SW480 (cell line): Measurements from ENCODE around the gene CAMK2B.
"Not testable (repeated sequence)": the region's sequence is repeated elsewhere in the genome, so short reads cannot be mapped to it uniquely, and the experiment has no call there.

Experiments used
- DNase-seq: peaks from one replicate; pipeline ENCODE4 v3.0.0-alpha.2; 2016; ENCODE audit warnings: low spot score

CAMK2B gene

DNA sequence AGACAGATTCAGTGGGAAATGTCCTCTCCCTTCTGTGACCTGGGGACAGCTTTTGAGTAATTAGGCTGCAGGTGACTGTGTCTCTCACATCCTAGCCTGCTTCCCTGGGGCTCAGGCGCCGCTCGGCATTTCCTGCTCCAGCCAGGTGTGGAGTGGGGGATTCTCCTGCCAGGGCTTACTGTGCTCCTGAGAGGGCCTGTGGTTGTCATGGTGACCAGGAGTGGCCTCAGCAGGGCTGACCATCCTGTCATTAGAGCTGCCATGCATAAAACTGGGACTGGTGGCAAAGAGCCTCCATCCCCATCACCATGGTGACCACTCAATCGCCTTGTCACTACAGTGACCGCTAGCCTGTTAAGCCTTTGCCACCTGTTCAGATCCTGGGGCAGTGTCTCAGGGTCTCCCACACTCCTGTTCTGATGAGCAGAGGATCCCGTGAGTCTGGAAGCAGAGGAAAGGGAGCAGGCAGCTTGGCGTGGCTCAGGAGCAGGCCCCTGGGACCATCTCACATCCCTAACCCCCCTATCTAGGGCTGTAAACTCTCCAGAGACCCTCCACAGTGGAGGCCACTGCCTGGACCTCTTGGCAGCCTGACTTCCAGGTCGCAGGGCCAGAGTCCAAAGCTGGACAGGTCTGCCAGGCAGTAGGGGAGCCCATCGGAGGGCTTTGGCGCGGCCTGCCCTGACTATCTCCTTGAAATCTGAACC is 136.0 kb downstream of the CAMK2B start, which contains the start of gene GCK:
TSS of gene GCK (minus strand) at position 154 of the 707 bp plus-strand sequence. CDS start 486 bp downstream, outside the sequence.
- DNase-seq, result no peak

DNA sequence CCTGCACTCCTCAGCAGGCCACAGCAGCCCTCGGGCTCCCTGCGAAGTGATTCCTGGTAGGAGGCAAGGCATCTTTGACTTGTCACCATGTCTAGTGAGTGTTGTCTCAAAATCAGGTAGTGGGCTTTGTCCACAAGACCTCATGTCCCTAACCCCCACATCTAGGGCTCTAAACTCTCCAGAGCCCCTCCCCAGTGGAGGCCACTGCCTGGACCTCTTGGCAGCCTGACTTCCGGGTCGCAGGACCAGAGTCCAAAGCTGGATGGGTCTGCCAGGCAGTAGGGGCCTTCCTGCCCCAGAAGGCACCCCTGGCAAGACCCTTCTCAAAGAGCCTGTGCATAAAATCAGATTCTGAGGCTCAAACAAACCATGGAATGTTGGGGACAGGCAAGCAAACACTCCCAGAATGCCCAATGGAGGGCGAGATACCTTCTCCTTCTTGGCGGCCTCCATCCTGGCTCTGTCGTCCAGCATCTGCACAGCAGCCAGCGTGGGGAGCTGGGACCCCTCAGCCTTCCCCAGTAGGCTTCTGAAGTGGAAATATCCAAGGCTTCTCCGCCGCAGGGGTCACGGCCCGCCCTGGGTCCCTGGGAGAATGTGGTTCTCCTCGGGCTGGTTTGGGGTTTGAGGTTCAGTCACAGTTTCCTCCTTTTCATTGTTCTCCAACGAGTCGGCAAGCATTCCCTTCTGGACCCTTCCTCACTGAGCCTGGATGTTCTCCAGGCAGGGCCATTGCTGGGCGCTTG is 136.7 kb downstream of the CAMK2B start:
- DNase-seq, result no peak

DNA sequence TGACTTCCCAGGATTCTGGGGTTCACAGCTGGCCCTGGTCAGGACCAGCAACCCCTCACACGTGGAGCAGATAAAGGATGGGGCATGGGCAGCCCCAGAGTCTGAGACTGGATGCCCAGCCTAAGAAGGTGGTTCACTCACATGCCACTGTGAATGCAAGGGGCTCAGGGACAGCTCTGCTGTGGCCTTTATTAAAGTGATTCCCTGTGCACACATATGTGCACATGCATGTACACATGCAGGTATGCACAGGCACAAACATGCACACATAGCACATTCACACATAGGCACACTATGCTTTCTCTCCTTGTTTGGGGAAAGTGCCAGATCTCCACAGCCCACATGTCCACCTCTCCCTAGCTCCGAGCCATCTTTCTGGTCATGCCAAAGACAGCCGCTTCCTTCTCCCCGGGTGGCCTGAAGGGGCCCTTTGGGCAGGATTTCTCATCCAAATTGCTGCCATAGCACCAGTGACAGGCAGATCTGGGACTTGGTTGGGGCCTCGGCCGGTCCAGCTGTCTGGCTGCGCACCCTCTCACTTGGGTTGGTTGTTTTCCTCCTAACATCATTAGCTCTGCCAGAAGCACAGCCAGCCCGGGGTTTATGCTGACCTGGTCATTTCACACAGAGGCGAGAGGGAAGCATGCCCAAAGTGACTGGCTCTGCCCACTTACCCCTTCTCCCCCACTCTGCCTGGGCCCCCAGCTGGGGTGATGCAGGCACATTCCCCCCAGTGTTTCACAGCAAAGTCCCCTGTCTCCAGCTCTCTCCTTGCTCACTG is 137.6 kb downstream of the CAMK2B start:
- no peak for DNase-seq

DNA sequence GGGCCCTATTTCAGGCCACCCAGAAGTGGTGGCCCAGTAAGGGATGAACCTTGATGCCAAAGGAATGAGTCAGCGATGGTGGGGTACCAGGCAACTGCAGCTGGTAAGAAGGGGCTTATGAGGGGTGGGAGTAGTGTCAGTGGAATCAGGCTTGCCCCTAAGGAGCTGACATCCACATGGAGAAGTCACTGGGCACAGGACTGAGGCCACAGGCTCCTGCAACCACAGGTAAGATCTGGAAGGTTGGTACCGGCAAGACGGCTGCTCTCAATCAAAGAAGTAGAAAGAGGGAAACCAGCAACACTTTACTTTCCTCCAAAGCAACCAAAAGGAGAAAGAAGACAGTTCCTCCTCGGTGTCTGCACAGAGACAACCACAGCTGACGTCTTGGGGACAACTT is 138.7 kb downstream of the CAMK2B start:
- DNase-seq, result no peak

DNA sequence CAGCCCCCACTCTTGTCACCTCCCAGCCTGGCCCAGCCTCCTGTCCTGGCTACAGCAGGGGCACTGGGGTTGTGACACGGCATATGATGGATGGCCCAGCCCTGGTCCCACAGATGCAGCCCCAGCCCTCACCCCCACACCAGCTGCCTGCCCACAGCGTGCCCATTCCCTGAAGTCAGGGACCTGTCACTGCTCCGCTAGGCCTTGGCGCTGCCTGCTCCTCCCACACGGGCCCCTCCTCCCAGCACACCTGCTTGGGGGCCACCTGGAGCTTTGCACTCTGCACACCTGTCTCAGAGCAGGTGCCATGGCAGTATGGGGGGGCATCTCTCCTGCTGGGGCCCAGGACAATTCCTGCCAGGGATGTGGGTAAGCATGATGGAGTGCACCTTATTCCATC is 139.7 kb downstream of the CAMK2B start:
- no peak for DNase-seq

DNA sequence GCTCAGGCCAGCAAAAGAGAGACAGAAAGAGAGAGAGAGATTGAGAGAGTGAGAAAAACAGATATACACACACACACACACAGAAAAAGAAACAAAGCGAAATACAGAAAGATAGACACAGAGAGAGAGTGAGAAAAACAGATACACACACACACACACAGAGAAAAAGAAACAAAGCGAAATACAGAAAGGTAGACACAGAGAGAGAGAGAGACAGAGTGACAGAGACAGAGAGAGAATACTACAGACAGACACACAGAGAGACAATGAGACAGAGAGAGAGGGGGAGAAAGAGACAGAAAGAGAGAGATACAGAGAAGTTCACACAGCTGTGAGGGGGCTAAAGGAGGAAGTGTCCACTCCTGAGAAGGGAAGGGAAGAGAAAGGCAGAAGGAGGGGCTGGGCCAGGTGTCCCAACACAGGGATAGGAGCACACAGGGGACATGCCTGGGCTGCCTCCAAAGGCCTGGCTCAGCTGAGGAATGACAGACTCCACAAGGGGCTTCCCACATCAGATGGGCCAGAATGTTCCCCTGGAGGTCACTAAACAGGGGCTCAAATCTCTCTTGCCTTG is 140.4 kb downstream of the CAMK2B start:
- no peak for DNase-seq

DNA sequence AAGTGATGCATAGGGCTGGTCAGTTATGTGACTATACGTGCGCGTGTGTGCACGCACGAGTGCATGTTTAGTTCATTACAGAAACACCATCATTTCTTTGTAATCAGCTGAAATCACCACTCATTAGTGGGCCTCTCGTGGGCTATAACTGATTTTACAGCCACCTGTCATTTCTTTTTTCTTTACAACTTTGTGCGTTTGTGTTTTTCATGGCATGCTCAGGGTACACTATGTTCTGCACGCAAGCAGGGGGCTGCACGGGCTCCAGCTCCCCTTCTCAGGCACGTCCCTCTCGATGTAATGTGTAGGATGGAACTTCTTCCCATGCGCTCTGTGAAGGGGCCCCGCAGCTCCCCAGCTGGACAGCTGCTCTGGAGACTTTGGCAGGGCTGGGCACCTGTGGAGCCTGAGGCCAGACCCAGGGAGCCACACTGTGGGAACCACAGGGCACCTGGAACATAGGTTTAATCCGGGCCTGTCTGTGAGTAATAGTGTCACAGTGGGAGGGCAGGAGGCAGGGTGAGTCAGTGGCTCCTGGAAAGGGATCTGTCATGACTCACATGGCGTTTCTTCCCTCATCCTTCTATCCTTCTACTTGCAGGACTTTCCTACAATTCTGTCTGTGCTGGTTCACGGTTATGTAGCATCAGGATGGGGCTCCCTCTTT is 141.1 kb downstream of the CAMK2B start:
- DNase-seq, result peak; percentile 89

DNA sequence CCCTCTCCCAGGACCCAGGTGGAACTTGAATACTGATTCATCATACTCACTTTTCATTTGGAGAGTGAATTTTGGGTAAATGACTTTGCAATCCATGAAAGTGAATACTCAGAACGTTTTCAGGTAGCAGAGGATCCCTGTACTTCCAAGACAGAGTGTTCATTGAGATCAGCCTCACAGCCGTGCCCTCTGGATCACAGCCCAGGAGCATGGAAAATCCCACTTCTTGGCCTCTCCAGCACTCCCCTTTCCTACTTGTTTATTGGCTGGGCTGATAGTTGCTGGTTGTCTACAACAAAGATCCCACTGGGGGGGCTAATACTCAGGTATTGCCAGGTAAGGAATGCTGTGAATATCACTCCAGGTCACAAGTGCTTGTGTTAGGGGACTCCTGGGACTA is 142.0 kb downstream of the CAMK2B start:
- no peak for DNase-seq

DNA sequence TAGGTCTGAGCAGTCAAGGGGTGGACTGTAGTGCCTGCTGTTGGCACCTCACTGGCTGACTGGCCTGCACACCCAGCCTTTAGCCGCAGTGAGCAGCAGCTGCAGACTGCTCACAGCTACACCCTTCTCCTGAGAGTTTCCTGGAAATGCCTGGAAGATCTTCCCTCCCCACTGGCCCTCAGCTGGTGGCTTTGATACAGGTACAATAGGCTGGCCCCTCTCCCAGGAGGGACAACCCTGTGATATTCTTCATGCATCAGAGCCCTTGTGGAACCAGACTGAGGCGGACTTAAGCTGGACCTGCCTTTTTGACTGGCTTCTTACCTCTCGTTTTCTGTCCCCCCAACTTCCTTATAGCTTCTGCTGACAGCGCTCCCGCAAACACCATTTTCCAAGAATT is 142.6 kb downstream of the CAMK2B start:
- DNase-seq, result no peak

DNA sequence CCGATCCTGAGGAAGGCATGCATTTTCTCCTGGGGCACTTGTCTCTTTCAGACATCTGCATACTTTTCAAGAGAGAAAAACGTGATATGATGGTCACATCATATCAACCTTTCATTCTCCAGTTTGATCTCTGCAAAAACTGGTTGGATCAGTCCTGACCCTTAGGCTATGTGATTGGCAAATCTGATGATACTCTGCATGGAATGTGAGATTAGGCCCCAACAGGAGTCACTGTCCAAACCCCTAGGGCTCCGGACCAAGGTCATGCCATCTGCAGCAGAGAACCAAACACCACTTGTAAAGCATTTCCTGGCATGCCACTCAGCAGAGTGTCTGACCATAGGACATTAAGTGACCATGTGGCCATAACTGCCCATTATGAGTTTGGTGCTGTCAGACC is 144.8 kb downstream of the CAMK2B start:
- DNase-seq, result no peak

DNA sequence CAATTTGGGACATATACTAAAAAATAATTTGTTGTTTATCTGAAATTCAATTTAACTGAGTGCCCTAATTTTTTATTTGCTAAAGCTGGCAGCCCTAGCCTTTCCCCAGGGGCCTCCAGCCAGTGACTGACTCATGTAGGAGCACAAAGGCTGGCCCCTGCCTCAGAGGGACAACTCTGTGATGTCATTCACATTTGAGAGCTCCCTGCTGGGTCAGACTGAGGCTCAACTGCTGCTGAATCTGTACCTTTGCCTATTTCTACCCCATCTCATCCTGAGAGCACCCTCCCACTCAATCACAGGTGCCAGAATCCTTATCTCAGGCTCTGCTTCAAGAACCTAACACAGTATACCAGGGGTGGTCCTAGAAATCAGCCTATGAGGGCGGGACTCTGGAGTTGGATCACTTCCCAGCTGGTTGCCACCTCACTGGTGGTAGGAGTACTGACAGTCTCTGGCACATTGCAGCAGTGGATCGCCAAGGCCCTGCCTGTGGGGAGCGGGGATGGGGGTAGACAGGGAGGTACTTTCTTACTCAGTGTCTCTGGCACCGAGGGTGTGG is 147.7 kb downstream of the CAMK2B start:
- DNase-seq, result no peak

DNA sequence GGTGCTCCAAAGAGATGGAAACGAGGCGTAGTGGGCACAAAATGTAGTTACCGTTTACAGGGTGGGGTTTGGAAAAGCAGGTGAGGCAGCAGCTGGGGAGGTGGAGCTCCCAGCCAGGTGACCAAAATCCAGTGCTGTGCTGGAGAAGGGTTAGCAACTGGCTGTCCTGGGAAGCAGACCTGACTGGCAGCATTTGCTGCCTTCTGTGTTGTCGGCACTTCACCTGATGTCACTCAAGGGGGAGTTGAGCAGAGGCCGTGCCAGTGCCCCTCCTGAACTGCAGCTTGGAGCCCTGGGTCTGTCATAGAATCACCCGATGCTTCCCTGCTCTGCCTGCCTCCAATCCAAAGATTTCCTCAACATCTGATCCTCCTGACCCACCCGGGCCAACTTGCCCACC is 148.9 kb downstream of the CAMK2B start:
- no peak for DNase-seq

DNA sequence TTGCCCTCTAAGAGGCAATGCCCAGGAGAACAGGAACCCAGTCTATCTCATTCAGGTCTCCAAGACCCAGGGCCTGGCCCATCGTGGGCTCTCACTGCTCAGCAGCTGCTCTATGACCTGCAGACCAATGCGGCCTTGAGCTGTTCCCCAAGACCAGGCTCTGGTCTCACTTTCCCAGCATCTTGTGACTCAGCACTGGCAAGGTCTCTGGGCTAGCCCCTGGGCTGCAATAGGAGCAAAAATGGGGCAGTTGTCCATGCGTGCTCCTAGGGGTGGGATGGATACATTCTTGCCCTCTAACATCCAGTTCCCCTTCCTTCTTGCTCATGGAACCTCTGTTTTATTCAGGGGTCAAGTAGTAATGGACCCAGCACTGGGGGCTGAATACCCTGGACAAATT is 149.7 kb downstream of the CAMK2B start:
- no peak for DNase-seq

DNA sequence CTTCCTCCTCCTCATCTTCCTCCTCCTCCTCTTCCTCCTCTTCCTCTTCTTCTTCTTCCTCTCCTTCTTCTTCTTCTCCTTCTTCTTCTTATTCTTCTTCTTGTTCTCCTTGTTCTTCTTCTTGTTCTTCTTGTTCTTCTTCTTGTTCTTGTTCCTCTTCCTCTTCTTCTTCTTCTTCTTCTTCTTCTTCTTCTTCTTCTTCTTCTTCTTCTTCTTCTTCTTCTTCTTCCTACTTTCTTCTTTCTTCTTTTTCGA is 150.8 kb downstream of the CAMK2B start:
- DNase-seq, result not testable (repeated sequence)

DNA sequence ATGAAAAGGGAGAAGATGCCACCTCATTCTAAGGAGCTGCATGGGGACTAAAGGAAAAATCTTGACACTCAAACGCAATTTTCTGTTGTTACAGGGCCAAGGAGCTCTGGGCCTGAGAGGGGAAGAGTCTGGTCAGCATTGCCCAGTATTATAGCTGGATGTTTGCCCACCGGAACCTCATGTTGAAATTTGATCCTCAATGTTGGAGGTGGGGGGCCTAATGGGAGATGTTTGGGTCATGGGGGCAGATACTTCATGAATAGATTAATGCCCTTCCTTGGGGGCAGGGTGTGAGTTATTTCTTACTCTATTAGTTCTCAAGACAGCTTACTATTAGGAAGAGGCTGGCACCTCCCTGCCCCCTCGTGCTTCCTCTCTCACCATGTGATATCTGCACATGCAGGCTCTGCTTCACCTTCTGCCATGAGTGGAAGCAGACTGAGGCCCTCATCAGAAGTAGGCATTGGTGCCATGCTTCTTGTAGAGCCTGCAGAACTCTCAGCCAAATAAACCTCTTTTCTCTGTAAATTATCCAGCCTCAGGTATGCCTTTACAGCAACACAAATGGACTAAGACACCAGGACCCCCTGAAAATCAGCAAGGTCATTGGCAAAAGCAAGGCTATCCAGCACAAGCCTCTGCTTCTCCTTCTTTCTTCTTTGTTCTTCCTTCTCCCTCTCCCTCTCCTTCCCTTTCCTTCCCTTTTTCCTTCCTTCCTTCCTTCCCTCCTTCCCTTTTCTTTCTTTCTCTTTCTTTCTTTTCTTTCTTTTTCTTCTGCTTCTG is 151.3 kb downstream of the CAMK2B start:
- DNase-seq, result no peak

DNA sequence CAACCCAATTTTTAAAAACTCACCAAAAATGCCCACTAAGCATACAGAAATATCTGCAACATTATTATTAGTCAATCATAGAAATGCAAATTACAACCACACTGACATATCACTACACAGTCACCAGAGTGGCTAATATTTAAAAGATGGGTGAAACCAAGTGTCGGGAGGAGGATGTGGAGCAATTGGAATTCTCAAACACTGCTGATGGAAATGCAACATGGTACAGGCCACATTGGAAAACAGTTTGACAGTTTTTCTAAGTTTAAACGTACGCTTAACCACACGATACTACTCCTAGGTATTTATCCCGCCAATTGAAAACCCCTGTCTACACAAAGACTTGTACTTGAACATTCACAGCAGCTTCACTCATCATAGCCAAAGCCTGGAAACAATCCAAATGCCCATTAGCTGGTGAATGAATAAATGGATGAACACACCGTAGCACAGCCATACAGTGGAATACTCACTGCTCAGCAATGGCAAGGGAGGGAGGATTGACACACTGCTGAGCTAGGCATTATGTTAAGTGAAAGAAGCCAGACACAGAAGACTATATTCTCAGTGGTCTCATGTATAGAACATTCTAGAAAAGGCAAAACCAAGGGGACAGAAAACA is 152.5 kb downstream of the CAMK2B start:
- DNase-seq, result no peak

DNA sequence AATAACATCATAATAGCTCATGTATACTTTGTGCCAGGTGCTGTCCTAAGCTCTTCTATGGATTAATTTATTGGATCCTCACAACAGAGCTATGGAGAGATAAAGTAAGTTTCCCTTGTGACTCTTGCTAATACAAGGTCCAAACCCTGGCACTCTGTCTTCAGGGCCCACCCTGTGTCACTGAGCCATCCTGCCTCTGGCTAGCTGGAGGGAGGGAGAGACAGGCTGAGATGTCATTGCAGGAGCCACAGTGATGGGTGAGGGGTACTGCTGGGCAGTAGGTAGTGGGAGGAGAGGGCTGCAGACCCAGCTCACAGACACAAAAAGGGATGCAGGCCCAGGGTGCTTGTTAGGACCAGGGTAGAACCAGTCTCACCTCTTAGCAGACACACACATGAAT is 153.0 kb downstream of the CAMK2B start:
- DNase-seq, result no peak

DNA sequence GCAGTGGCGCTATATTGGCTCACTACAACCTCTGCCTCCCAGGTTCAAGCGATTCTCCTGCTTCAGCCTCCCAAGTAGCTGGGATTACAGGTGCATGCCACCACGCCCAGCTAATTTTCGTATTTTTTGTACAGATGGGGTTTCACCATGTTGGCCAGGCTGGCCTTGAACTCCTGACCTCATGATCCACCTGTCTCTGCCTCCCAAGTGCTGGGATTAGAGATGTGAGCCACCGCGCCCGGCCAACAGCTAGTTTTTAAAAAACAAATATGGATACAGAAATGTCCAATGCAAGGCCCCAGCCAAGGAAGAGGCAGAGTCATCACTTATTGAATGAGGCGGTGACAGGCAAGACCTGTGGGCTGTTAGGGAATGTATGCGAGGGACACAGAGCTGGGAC is 153.5 kb downstream of the CAMK2B start:
- DNase-seq, result not testable (repeated sequence)

DNA sequence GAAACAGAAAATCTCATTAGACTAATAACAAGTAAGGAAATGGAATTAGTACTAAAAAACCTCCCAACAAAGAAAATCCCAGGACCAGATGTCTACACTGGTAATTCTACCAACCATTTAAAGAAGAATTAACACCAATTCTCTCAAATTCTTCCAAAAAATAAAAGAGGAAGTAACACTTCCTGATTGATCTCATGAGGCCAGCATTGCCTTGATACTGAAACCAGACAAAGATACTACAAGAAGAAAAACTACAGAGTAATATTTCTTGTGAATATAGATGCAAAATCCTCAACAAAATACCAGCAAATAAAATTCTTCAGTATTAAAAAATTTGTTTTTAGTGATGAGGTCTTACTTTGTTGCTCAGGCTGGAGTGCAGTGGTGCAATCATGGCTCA is 157.5 kb downstream of the CAMK2B start:
- no peak for DNase-seq
